DND-41 (cell line): Measurements from ENCODE around the gene DERL2.

ENCODE experiments used
- EZH2 ChIP-seq: IDR thresholded peaks from 3 replicates; pipeline ENCODE4 v1.6.1; 2012; ENCODE audit warnings: borderline replicate concordance, low read depth, mild to moderate bottlenecking, moderate library complexity, low read length, inconsistent platforms; ENCODE audit not compliant: severe bottlenecking
- TF ChIP-seq, protein P1 (sequence below): IDR thresholded peaks from 2 replicates; pipeline ENCODE4 v1.5.1; 2012; ENCODE audit warnings: borderline replicate concordance, low read length, moderate library complexity, mild to moderate bottlenecking; ENCODE audit not compliant: poor library complexity, severe bottlenecking; ENCODE audit errors: extremely low read depth

GRCh38 chr17:5478992-5479391, 7.0 kb downstream of the DERL2 start:
- TF ChIP-seq, protein P1, sequence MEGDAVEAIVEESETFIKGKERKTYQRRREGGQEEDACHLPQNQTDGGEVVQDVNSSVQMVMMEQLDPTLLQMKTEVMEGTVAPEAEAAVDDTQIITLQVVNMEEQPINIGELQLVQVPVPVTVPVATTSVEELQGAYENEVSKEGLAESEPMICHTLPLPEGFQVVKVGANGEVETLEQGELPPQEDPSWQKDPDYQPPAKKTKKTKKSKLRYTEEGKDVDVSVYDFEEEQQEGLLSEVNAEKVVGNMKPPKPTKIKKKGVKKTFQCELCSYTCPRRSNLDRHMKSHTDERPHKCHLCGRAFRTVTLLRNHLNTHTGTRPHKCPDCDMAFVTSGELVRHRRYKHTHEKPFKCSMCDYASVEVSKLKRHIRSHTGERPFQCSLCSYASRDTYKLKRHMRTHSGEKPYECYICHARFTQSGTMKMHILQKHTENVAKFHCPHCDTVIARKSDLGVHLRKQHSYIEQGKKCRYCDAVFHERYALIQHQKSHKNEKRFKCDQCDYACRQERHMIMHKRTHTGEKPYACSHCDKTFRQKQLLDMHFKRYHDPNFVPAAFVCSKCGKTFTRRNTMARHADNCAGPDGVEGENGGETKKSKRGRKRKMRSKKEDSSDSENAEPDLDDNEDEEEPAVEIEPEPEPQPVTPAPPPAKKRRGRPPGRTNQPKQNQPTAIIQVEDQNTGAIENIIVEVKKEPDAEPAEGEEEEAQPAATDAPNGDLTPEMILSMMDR: no peak
- no peak for TF ChIP-seq EZH2
